Measurements from ENCODE around the gene SH2D1B. TPM values are rescaled to one million over a fixed set of nuclear protein-coding genes. Genes with fewer than 3 reads are reported as not detected.

SH2D1B gene
- total and polyA plus RNA-seq, 2 donors (not counting 3 experiments of a cell fraction or from before 2014, with no cell fraction given), result not detected

DNA sequence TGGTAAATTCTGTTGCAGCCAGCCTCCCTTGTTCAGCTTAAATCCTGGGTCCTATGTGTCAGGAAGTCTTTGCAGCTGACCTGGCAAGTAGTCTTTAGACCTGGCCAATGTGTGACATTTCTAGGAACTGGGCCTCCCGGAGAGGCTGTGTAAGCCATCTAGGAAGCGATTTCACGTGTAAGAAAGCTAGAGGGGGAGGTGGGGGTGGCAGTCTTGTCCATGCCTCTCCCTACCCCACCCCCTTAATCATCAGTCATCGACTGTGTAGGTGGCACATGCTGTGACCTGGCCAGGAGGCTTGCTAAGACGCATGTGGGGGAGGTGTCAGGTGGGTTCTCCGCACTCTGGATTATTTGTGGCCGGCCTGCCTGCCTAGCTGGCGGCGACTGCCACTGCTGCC, 22.0 kb downstream of the SH2D1B start:
- FAIRE-seq, result no peak
- Histone ChIP-seq H3K36me3 (ENCODE audit: control insufficient read depth in 2 of 2, extremely low read depth in 1 of 2, insufficient read depth in 2 of 2, low read length in 2 of 2) (no peaks in the 10 kb centered on the region), H3K9ac (replicated peaks; ENCODE audit: extremely low read depth, insufficient read depth, low read length) (no peak overlapping the region), H2AFZ (ENCODE audit: low read depth, low read length) (no peak overlapping the region), H3K9me1 (replicated peaks; ENCODE audit: control insufficient read depth, extremely low read depth, insufficient read depth, low read length) (no peaks in the 10 kb centered on the region), H3K4me2 (ENCODE audit: insufficient read depth, low read length) (no peak overlapping the region), H3K9me3 (replicated peaks; ENCODE audit: control insufficient read depth, insufficient read depth, low read length) (no peaks in the 10 kb centered on the region), H3K4me3 (replicated peaks in 1 of 3; ENCODE audit: insufficient read depth in 1 of 3, low read depth in 1 of 3, low read length in 3 of 3) (no peak overlapping the region), H4K20me1 (replicated peaks; ENCODE audit: control insufficient read depth, extremely low read depth, insufficient read depth, low read length) (no peaks in the 10 kb centered on the region), H3K27me3 (ENCODE audit: control insufficient read depth in 2 of 2, insufficient read depth in 2 of 2, low read length in 2 of 2) (no peaks in the 10 kb centered on the region), H3K27ac (ENCODE audit: insufficient read depth, low read depth, low read length) (no peak overlapping the region), H3K4me1 (ENCODE audit: control insufficient read depth, extremely low read depth, insufficient read depth, low read length) (no peaks in the 10 kb centered on the region), H3K79me2 (ENCODE audit: control insufficient read depth, insufficient read depth, low read length) (no peaks in the 10 kb centered on the region)
- CTCF ChIA-PET, result interaction anchor here (1.3 to 4.5 kb wide), 4 partner anchors 32 to 353 kb away, joined by 4 to 51 read pairs (median 16); no protein-coding TSS in a partner anchor
- DNase-seq (ENCODE audit: low read depth, low spot score), result no peak
- no TSS peak for BruUV-seq (replicated peaks)
- POLR2A ChIA-PET, result no interaction called here
- dilution Hi-C loops (cut with MboI; ENCODE audit: extremely low pct_ligation_motif_present, low sequenced_read_pairs), result no loop called here
- intact Hi-C loops (cut with micrococcal nuclease), result loop anchor here (5.0 kb wide), 1 partner anchor 83 kb away; no protein-coding TSS in a partner anchor
- TF ChIP-seq POLR2A (IDR thresholded peaks at IDR 0.05; ENCODE audit: low read depth, low read length) (no peak), EZH2 (IDR thresholded peaks at IDR 0.05; ENCODE audit: borderline replicate concordance, low read depth, low read length, severe bottlenecking) (no peak), POLR2AphosphoS5 (IDR thresholded peaks at IDR 0.05; ENCODE audit: insufficient read depth, low read depth, low read length) (no peak), MAX (IDR thresholded peaks at IDR 0.05; ENCODE audit: insufficient read depth, insufficient read length) (no peak), FOS (IDR thresholded peaks at IDR 0.05; ENCODE audit: borderline replicate concordance, insufficient read depth, low read length) (no peak), MYC (IDR thresholded peaks at IDR 0.05; ENCODE audit: low read depth, low read length) (no peak), GATA2 (IDR thresholded peaks at IDR 0.05; ENCODE audit: insufficient read depth, insufficient read length, low read depth, low read length) (no peak), JUN (IDR thresholded peaks at IDR 0.05; ENCODE audit: borderline replicate concordance, insufficient read depth, insufficient read length, low read depth) (no peak)
- TF ChIP-seq, protein P1, sequence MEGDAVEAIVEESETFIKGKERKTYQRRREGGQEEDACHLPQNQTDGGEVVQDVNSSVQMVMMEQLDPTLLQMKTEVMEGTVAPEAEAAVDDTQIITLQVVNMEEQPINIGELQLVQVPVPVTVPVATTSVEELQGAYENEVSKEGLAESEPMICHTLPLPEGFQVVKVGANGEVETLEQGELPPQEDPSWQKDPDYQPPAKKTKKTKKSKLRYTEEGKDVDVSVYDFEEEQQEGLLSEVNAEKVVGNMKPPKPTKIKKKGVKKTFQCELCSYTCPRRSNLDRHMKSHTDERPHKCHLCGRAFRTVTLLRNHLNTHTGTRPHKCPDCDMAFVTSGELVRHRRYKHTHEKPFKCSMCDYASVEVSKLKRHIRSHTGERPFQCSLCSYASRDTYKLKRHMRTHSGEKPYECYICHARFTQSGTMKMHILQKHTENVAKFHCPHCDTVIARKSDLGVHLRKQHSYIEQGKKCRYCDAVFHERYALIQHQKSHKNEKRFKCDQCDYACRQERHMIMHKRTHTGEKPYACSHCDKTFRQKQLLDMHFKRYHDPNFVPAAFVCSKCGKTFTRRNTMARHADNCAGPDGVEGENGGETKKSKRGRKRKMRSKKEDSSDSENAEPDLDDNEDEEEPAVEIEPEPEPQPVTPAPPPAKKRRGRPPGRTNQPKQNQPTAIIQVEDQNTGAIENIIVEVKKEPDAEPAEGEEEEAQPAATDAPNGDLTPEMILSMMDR (IDR thresholded peaks at IDR 0.05; ENCODE audit: extremely low read depth in 1 of 2, insufficient read depth in 1 of 2, low read depth in 1 of 2, low read length in 2 of 2), result no peak
